ENCODE results near the gene NR3C1.

GRCh38 chr5:143258559-143259253, 144.8 kb downstream of the NR3C1 start:
- TF ChIP-seq FOXM1 (IDR thresholded peaks at IDR 0.05; ENCODE audit: borderline replicate concordance) (no peak), BHLHE40 (IDR thresholded peaks at IDR 0.05; ENCODE audit: borderline replicate concordance) (no peak), ZNF384 (IDR thresholded peaks at IDR 0.05) (no peak), FOXA1 (IDR thresholded peaks at IDR 0.05) (no peak), ELF4 (IDR thresholded peaks at IDR 0.05) (no peak), PKNOX1 (IDR thresholded peaks at IDR 0.05) (peak; percentile 56), SP1 (IDR thresholded peaks at IDR 0.05) (no peak), SUZ12 (IDR thresholded peaks at IDR 0.05) (no peak), ARNT (IDR thresholded peaks at IDR 0.05) (no peak)

All from HEK293T (cell line).